B cell (primary cell): ENCODE data around the gene CLIP1. TPM values are rescaled to one million over a fixed set of nuclear protein-coding genes. Genes with fewer than 3 reads are reported as not detected.

Experiments
- ATAC-seq: fragments of 200-7000 bp; cut with Tn5 transposase; one replicate; pipeline ENCODE4 v1.10.0; 2021; ENCODE audit warnings: low read depth, mild to moderate bottlenecking, moderate number of reproducible peaks, moderate library complexity
- CTCF ChIA-PET: fragments of 350-600 bp; sonication (Branson Sonifier 250); formaldehyde crosslinking; loops from one replicate; lab custom pipeline; 2021; ENCODE audit warnings: antibody characterized with exemption, inconsistent platforms; lab: Charles Lee
- POLR2A ChIA-PET: fragments of 350-600 bp; sonication (Branson Sonifier 250); formaldehyde crosslinking; loops from one replicate; lab custom pipeline; 2021; ENCODE audit warnings: antibody characterized with exemption; lab: Charles Lee
- DNase-seq: peaks from one replicate; pipeline ENCODE4 v3.0.0; 2013
- H2AFZ ChIP-seq: 2 replicates; pipeline ENCODE4 v1.6.1; 2012; ENCODE audit warnings: mild to moderate bottlenecking, low read depth, low read length; ENCODE audit not compliant: insufficient read depth, poor library complexity, severe bottlenecking
- H3K27ac ChIP-seq, 2 donors: 1 replicate in 1 of 2; 2 replicates in 1 of 2; pipeline ENCODE4 v1.5.1; 2012 to 2013; ENCODE audit warnings: low read length in 2 of 2, mild to moderate bottlenecking in 2 of 2, moderate library complexity in 1 of 2
- H3K27me3 ChIP-seq, 4 experiments: fragments of 200-600 bp in 1 of 4; sonication (generic) in 1 of 4; replicated peaks in 1 of 4; 1 replicate in 2 of 4; 2 replicates in 2 of 4; pipeline versions ENCODE4 v1.6.1 to v1.7.0; 2013 to 2016; ENCODE audit warnings: low read length in 3 of 4, mild to moderate bottlenecking in 2 of 4, mixed read lengths in 1 of 4, moderate library complexity in 1 of 4; ENCODE audit not compliant: insufficient read depth in 4 of 4, control insufficient read depth in 3 of 4; ENCODE audit errors: control extremely low read depth in 1 of 4
- H3K36me3 ChIP-seq, 2 experiments: replicated peaks in 1 of 2; 1 replicate in 1 of 2; 2 replicates in 1 of 2; pipeline versions ENCODE4 v1.6.1 to v1.7.1; 2013; ENCODE audit warnings: low read length in 1 of 2; ENCODE audit not compliant: insufficient read depth in 2 of 2, control insufficient read depth in 1 of 2; ENCODE audit errors: control extremely low read depth in 1 of 2, extremely low read depth in 1 of 2
- H3K4me1 ChIP-seq, 2 donors: fragments of 200-600 bp in 1 of 2; sonication (generic) in 1 of 2; 1 replicate in 1 of 2; 2 replicates in 1 of 2; pipeline versions ENCODE4 v1.5.1 to v1.6.1; 2013 to 2017; ENCODE audit warnings: low read length in 2 of 2; ENCODE audit not compliant: control insufficient read depth in 2 of 2, insufficient read depth in 2 of 2
- H3K4me2 ChIP-seq: replicated peaks from 2 replicates; pipeline ENCODE3; 2012; ENCODE audit warnings: mild to moderate bottlenecking, low read depth, low read length; ENCODE audit not compliant: poor library complexity, severe bottlenecking
- H3K4me3 ChIP-seq, 5 experiments: fragments of 200-600 bp in 1 of 5; sonication (generic) in 1 of 5; 1 replicate in 3 of 5; 2 replicates in 2 of 5; pipeline versions ENCODE4 v1.5.1 to v1.7.0; 2011 to 2016; ENCODE audit warnings: low read length in 4 of 5, mild to moderate bottlenecking in 4 of 5, low read depth in 2 of 5, control low read depth in 1 of 5, moderate library complexity in 1 of 5; ENCODE audit not compliant: insufficient read depth in 1 of 5; ENCODE audit errors: control extremely low read depth in 1 of 5, extremely low read depth in 1 of 5
- H3K79me2 ChIP-seq: fragments of 200-600 bp; sonication (generic); one replicate; pipeline ENCODE4 v1.6.0; 2016; ENCODE audit warnings: low read length; ENCODE audit not compliant: control insufficient read depth, insufficient read depth
- H3K9ac ChIP-seq: fragments of 200-600 bp; sonication (generic); 2 replicates; pipeline ENCODE4 v1.6.1; 2017; ENCODE audit warnings: mild to moderate bottlenecking, low read length, moderate library complexity
- H3K9me3 ChIP-seq, 3 donors: one replicate each; pipeline versions ENCODE4 v1.6.1 to v1.7.1; 2013; ENCODE audit warnings: low read length in 2 of 3; ENCODE audit not compliant: control insufficient read depth in 2 of 3, insufficient read depth in 1 of 3; ENCODE audit errors: control extremely low read depth in 1 of 3
- H4K20me1 ChIP-seq: 2 replicates; pipeline ENCODE4 v1.6.0; 2012; ENCODE audit warnings: mild to moderate bottlenecking, low read length; ENCODE audit not compliant: insufficient read depth, control insufficient read depth, poor library complexity, severe bottlenecking
- H3K27ac Mint-ChIP-seq: one replicate; pipeline ENCODE4 v1.8.0; 2021; ENCODE audit warnings: mixed read lengths
- H3K27me3 Mint-ChIP-seq: one replicate; pipeline ENCODE4 v1.8.0; 2021; ENCODE audit warnings: mixed read lengths
- H3K4me1 Mint-ChIP-seq: one replicate; pipeline ENCODE4 v1.8.0; 2021; ENCODE audit warnings: mixed read lengths
- H3K4me3 Mint-ChIP-seq: one replicate; pipeline ENCODE4 v1.8.0; 2021; ENCODE audit warnings: mixed read lengths
- H3K9me3 Mint-ChIP-seq: one replicate; pipeline ENCODE4 v1.8.0; 2022; ENCODE audit warnings: mixed read lengths; ENCODE audit not compliant: insufficient read depth
- EZH2 ChIP-seq: IDR thresholded peaks from 2 replicates; pipeline ENCODE4 v1.6.1; 2012; ENCODE audit warnings: borderline replicate concordance, low read depth, mild to moderate bottlenecking, moderate library complexity, low read length; ENCODE audit not compliant: insufficient read depth, poor library complexity, severe bottlenecking
- WGBS: methylation state at CpG from one replicate; pipeline ENCODE4 v1.1.5; 2013; ENCODE audit warnings: missing lambda C conversion rate; ENCODE audit not compliant: insufficient coverage; 5-methylcytosine and 5-hydroxymethylcytosine counted together
- intact Hi-C: fragments of 100-400 bp; cut with micrococcal nuclease; formaldehyde crosslinking; loops from one replicate; pipeline ENCODE4 v1.10.0; 2022
- polyA plus RNA-seq: library from polyadenylated mRNA; depleted of rRNA; stranded (reverse); fragments of >200 nt; gene quantifications from 2 replicates; pipeline ENCODE4 v1.2.3, GENCODE V29; 2012
- total RNA-seq, 2 donors: library from RNA; stranded (reverse); fragments of 120-200 nt in 1 of 2; gene quantifications; 1 replicate in 1 of 2; 2 replicates in 1 of 2; pipeline versions ENCODE4 v1.2.3 to v1.2.4, GENCODE V29; 2013 to 2022
- TF ChIP-seq, protein P1 (sequence below): fragments of 200-600 bp; IDR thresholded peaks from one replicate; pipeline ENCODE4 v1.8.0; 2022; ENCODE audit warnings: antibody characterized with exemption, mild to moderate bottlenecking

Gene CLIP1
- total and polyA plus RNA-seq, 2 donors (not counting 1 experiment from before 2014, with no cell fraction given), result 17.0 to 64.9 TPM

GRCh38 chr12:122413516-122414404 is 8.7 kb downstream of the CLIP1 start:
- H3K4me2 ChIP-seq, result peak overlapping the region; percentile 46
- ATAC-seq (no peak), DNase-seq (peak; percentile 47)
- ChIA-PET POLR2A (no interaction called here), CTCF (interaction anchor here (1.3 to 4.1 kb wide), 4 partner anchors 9 to 58 kb away, joined by 3 to 17 read pairs (median 7); partner anchors contain the start of gene CLIP1)
- H2AFZ ChIP-seq, result peak overlapping the region; percentile 3
- H3K4me3 ChIP-seq, result no peak overlapping the region
- no peaks in the 10 kb centered on the region for H3K9me3 ChIP-seq
- peak overlapping the region; percentile 12 for H3K4me3 Mint-ChIP-seq
- no peak overlapping the region for H3K9ac ChIP-seq
- H3K79me2 ChIP-seq, result peaks cover 94% of the 10 kb centered on the region
- peak overlapping the region; percentile 23 to 43 for H3K27ac ChIP-seq
- H4K20me1 ChIP-seq, result no peaks in the 10 kb centered on the region
- peaks cover 43% of the 10 kb centered on the region for H3K4me1 Mint-ChIP-seq
- H3K27me3 Mint-ChIP-seq, result no peaks in the 10 kb centered on the region
- H3K27ac Mint-ChIP-seq, result peak overlapping the region; percentile 4
- no peaks in the 10 kb centered on the region for H3K9me3 Mint-ChIP-seq
- no peaks in the 10 kb centered on the region for H3K27me3 ChIP-seq
- H3K36me3 ChIP-seq, result no peaks in the 10 kb centered on the region
- intact Hi-C loops, result loop anchor here (1.0 kb wide), 1 partner anchor 8 kb away; no protein-coding TSS in a partner anchor
- WGBS, result 43% methylated on average over 1 of the region's 5 CpGs
- TF ChIP-seq EZH2, result no peak
- TF ChIP-seq, protein P1, sequence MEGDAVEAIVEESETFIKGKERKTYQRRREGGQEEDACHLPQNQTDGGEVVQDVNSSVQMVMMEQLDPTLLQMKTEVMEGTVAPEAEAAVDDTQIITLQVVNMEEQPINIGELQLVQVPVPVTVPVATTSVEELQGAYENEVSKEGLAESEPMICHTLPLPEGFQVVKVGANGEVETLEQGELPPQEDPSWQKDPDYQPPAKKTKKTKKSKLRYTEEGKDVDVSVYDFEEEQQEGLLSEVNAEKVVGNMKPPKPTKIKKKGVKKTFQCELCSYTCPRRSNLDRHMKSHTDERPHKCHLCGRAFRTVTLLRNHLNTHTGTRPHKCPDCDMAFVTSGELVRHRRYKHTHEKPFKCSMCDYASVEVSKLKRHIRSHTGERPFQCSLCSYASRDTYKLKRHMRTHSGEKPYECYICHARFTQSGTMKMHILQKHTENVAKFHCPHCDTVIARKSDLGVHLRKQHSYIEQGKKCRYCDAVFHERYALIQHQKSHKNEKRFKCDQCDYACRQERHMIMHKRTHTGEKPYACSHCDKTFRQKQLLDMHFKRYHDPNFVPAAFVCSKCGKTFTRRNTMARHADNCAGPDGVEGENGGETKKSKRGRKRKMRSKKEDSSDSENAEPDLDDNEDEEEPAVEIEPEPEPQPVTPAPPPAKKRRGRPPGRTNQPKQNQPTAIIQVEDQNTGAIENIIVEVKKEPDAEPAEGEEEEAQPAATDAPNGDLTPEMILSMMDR, result no peak
- peaks cover 22 to 33% of the 10 kb centered on the region in 2 donors for H3K4me1 ChIP-seq
